K562 (cell line): ENCODE measurements around the gene OPCML. TPM values are rescaled to one million over a fixed set of nuclear protein-coding genes. Genes with fewer than 3 reads are reported as not detected.

ENCODE experiments used
- ATAC-seq: fragments of 200-7000 bp; cut with Tn5 transposase; 3 replicates; pipeline ENCODE4 v1.9.1; 2020; ENCODE audit warnings: moderate library complexity
- BruUV-seq: library from RNA; stranded (reverse); fragments of 400-500 nt; replicated peaks from 2 replicates; lab custom pipeline; 2021; lab: Mats Ljungman, UMichigan
- CTCF ChIA-PET: fragments of 300-600 bp; formaldehyde crosslinking; extraction: SDS; loops from one replicate; lab custom pipeline; 2021; ENCODE audit warnings: low intra/inter-chr PET ratio; lab: Yijun Ruan, JAX
- POLR2A ChIA-PET: fragments of 300-600, 350-650 bp; sonication (Branson Sonifier 250); formaldehyde crosslinking; extraction: SDS; loops from one replicate; lab custom pipeline; 2021; ENCODE audit warnings: antibody characterized with exemption, inconsistent platforms; lab: Yijun Ruan, JAX
- DNase-seq, 4 experiments: peaks; one replicate each; pipeline versions ENCODE4 v3.0.0 to v3.0.0-alpha.2; 2011 to 2018; ENCODE audit warnings: low spot score in 3 of 4, mixed read lengths in 3 of 4; ENCODE audit errors: extremely low read depth in 1 of 4
- FAIRE-seq: peaks from 2 replicates; lab custom pipeline; 2011; peaks lifted over from hg19 to GRCh38; lab: Jason Lieb, UNC
- H2AFZ ChIP-seq: 2 replicates; pipeline ENCODE4 v1.6.0; 2011; ENCODE audit warnings: low read depth, low read length, control low read depth, inconsistent platforms
- H3K27ac ChIP-seq: fragments of 200-600 bp; 3 replicates; pipeline ENCODE4 v1.8.0; 2011; ENCODE audit warnings: low read depth, mild to moderate bottlenecking, control low read depth, inconsistent platforms, low read length, moderate library complexity, mixed read lengths; ENCODE audit errors: extremely low read depth
- H3K27me3 ChIP-seq, 2 experiments: fragments of 300-600 bp in 1 of 2; 2 replicates in 1 of 2; 3 replicates in 1 of 2; pipeline versions ENCODE4 v1.6.0 to v1.8.0; 2011; ENCODE audit warnings: inconsistent platforms in 2 of 2, low read length in 2 of 2, mild to moderate bottlenecking in 1 of 2, mixed read lengths in 1 of 2, moderate library complexity in 1 of 2; ENCODE audit not compliant: control insufficient read depth in 2 of 2, insufficient read depth in 2 of 2
- H3K36me3 ChIP-seq: fragments of 300-600 bp; 3 replicates; pipeline ENCODE4 v1.8.0; 2011; ENCODE audit warnings: mild to moderate bottlenecking, low read length, inconsistent platforms; ENCODE audit not compliant: control insufficient read depth, insufficient read depth
- H3K4me1 ChIP-seq, 2 experiments: fragments of 200-600 bp in 1 of 2; replicated peaks in 1 of 2; 2 replicates in 1 of 2; 3 replicates in 1 of 2; pipeline versions ENCODE4 v1.5.1 to v1.8.0; 2011; ENCODE audit warnings: inconsistent platforms in 2 of 2, low read length in 2 of 2, mild to moderate bottlenecking in 1 of 2, mixed read lengths in 1 of 2, moderate library complexity in 1 of 2; ENCODE audit not compliant: control insufficient read depth in 2 of 2, insufficient read depth in 2 of 2
- H3K4me2 ChIP-seq: 2 replicates; pipeline ENCODE4 v1.6.1; 2011; ENCODE audit warnings: low read length, control low read depth, inconsistent platforms, mixed read lengths; ENCODE audit not compliant: insufficient read depth
- H3K4me3 ChIP-seq: fragments of 200-600 bp; sonication (generic), shearing (Covaris generic); 2 replicates; pipeline ENCODE4 v1.5.1; 2016; ENCODE audit warnings: control low read depth, inconsistent platforms
- H3K79me2 ChIP-seq: fragments of 200-600 bp; 3 replicates; pipeline ENCODE4 v1.8.0; 2011; ENCODE audit warnings: low read length, inconsistent platforms; ENCODE audit not compliant: control insufficient read depth, insufficient read depth
- H3K9ac ChIP-seq, 2 experiments: 2 replicates each; pipeline versions ENCODE4 v1.6.0 to v1.6.1; 2011; ENCODE audit warnings: low read depth in 2 of 2, low read length in 2 of 2, control low read depth in 1 of 2, inconsistent platforms in 1 of 2, mild to moderate bottlenecking in 1 of 2, mixed read lengths in 1 of 2; ENCODE audit not compliant: insufficient read depth in 1 of 2
- H3K9me1 ChIP-seq: one replicate; pipeline ENCODE4 v1.6.0; 2011; ENCODE audit warnings: inconsistent platforms, mild to moderate bottlenecking, low read length, moderate library complexity; ENCODE audit not compliant: control insufficient read depth, insufficient read depth
- H3K9me3 ChIP-seq: replicated peaks from 2 replicates; pipeline ENCODE4 v1.5.1; 2011; ENCODE audit warnings: low read depth, low read length, inconsistent platforms; ENCODE audit not compliant: control insufficient read depth, insufficient read depth
- H4K20me1 ChIP-seq: replicated peaks from 2 replicates; pipeline ENCODE4 v1.6.1; 2011; ENCODE audit warnings: low read length, inconsistent platforms, mixed read lengths; ENCODE audit not compliant: control insufficient read depth, insufficient read depth
- CREB1 ChIP-seq, 2 experiments: sonication (generic) in 1 of 2; formaldehyde crosslinking in 1 of 2; IDR thresholded peaks; 2 replicates each; pipeline versions ENCODE4 v1.6.1 to v1.8.0; 2012 to 2022; ENCODE audit warnings: inconsistent platforms in 1 of 2, mild to moderate bottlenecking in 1 of 2, missing genetic modification reagents in 1 of 2, moderate library complexity in 1 of 2
- FOXP1 ChIP-seq: sonication (generic); formaldehyde crosslinking; IDR thresholded peaks from 2 replicates; pipeline ENCODE4 v1.8.0; 2022; ENCODE audit warnings: mild to moderate bottlenecking, missing genetic modification reagents
- MYBL2 ChIP-seq, 2 experiments: fragments of 450-650 bp in 1 of 2; sonication (generic) in 1 of 2; formaldehyde crosslinking in 1 of 2; IDR thresholded peaks; 2 replicates each; pipeline versions ENCODE4 v1.6.1 to v1.8.1; 2017 to 2022; ENCODE audit warnings: borderline replicate concordance in 1 of 2, inconsistent platforms in 1 of 2, low read depth in 1 of 2, mild to moderate bottlenecking in 1 of 2, missing genetic modification reagents in 1 of 2, moderate library complexity in 1 of 2
- PHF20 ChIP-seq: fragments of 450-650 bp; IDR thresholded peaks from 2 replicates; pipeline ENCODE4 v1.6.1; 2018; ENCODE audit not compliant: partially characterized antibody
- RBFOX2 ChIP-seq: fragments of 200-400 bp; formaldehyde crosslinking; IDR thresholded peaks from 2 replicates; pipeline ENCODE4 v1.6.1; 2017; ENCODE audit warnings: low read depth, mild to moderate bottlenecking, low read length, moderate library complexity
- RCOR1 ChIP-seq, 2 experiments: IDR thresholded peaks; 2 replicates each; pipeline ENCODE4 v1.6.1; 2012; ENCODE audit warnings: low read depth in 2 of 2, low read length in 2 of 2, borderline replicate concordance in 1 of 2, improper control_type of control experiment in 1 of 2
- TBL1XR1 ChIP-seq, 2 experiments: IDR thresholded peaks; 2 replicates each; pipeline ENCODE4 v1.6.1; 2012; ENCODE audit warnings: improper control_type of control experiment in 2 of 2, low read length in 2 of 2, mild to moderate bottlenecking in 1 of 2
- TOE1 ChIP-seq, 2 experiments: fragments of 450-650 bp in 1 of 2; sonication (generic) in 1 of 2; formaldehyde crosslinking in 1 of 2; IDR thresholded peaks; 2 replicates each; pipeline versions ENCODE4 v1.7.1 to v1.8.0; 2016 to 2022; ENCODE audit warnings: borderline replicate concordance in 2 of 2, mild to moderate bottlenecking in 2 of 2, antibody characterized with exemption in 1 of 2, inconsistent platforms in 1 of 2, low read depth in 1 of 2, missing genetic modification reagents in 1 of 2, moderate library complexity in 1 of 2
- ZNF140 ChIP-seq: fragments of 250-450 bp; sonication (Bioruptor Pico); IDR thresholded peaks from 2 replicates; pipeline ENCODE4 v1.8.0; 2021; ENCODE audit warnings: moderate library complexity, mild to moderate bottlenecking, inconsistent platforms
- ZNF311 ChIP-seq: fragments of 250-450 bp; sonication (Bioruptor Pico); IDR thresholded peaks from 2 replicates; pipeline ENCODE4 v1.4.0; 2020; ENCODE audit warnings: mild to moderate bottlenecking, moderate library complexity
- ZNF41 ChIP-seq: fragments of 250-450 bp; sonication (Bioruptor Pico); conservative IDR thresholded peaks from 2 replicates; pipeline ENCODE4 v1.4.0; 2020; ENCODE audit warnings: mild to moderate bottlenecking
- WGBS: fragments of 100-300 bp; shearing (Covaris generic); methylation state at CpG from one replicate; pipeline ENCODE4 v1.1.6; 2016; ENCODE audit warnings: low coverage, mixed read lengths; ENCODE audit not compliant: insufficient coverage; ENCODE audit errors: missing lambda C conversion rate; 5-methylcytosine and 5-hydroxymethylcytosine counted together
- in situ Hi-C: fragments of 300-500 bp; cut with MboI; formaldehyde crosslinking; loops from 4 replicates; pipeline ENCODE4 v1.15.0; 2018; ENCODE audit warnings: inconsistent platforms, mixed read lengths
- intact Hi-C: fragments of 100-400 bp; cut with micrococcal nuclease; formaldehyde crosslinking; loops from 2 replicates; pipeline ENCODE4 v1.14.2; 2022
- polyA plus RNA-seq, 8 experiments: library from polyadenylated mRNA; depleted of rRNA in 4 of 8; stranded (reverse) in 5 of 8; unstranded in 3 of 8; fragments of >200 nt; fragmentation: Nextera tagmentation in 2 of 8; fragmentation: Illumina TruSeq in 1 of 8; extraction: Ambion mirVana in 2 of 8; extraction: Trizol in 1 of 8; gene quantifications; 2 replicates each; pipeline versions ENCODE4 v1.2.1 to v1.2.3, GENCODE V29; 2011 to 2014; ENCODE audit warnings: inconsistent platforms in 1 of 8, missing spikeins in 1 of 8
- total RNA-seq, 7 experiments: library from RNA; depleted of rRNA in 6 of 7; stranded (reverse); fragments of >200 nt in 6 of 7; fragmentation: Illumina TruSeq in 2 of 7; extraction: Trizol in 2 of 7; gene quantifications; 2 replicates each; pipeline versions ENCODE4 v1.2.1 to v1.2.3, GENCODE V29; 2011 to 2021; ENCODE audit warnings: low replicate concordance in 1 of 7
- TF ChIP-seq, protein P1 (sequence below): fragments of 250-450 bp; sonication (Bioruptor Pico); IDR thresholded peaks from 2 replicates; pipeline ENCODE4 v1.4.0; 2020; ENCODE audit warnings: mild to moderate bottlenecking
- TF ChIP-seq, protein P2 (sequence below), 2 experiments: IDR thresholded peaks; 2 replicates each; pipeline ENCODE4 v1.6.1; 2011; ENCODE audit warnings: borderline replicate concordance in 1 of 2, control low read depth in 1 of 2, low read depth in 1 of 2, low read length in 1 of 2, mild to moderate bottlenecking in 1 of 2, mixed read lengths in 1 of 2, moderate library complexity in 1 of 2; ENCODE audit not compliant: insufficient read depth in 1 of 2, insufficient read length in 1 of 2, poor library complexity in 1 of 2, severe bottlenecking in 1 of 2; ENCODE audit errors: extremely low read depth in 1 of 2
- TF ChIP-seq, protein P3 (sequence below): sonication (generic); formaldehyde crosslinking; IDR thresholded peaks from 2 replicates; pipeline ENCODE4 v1.8.0; 2022; ENCODE audit warnings: mild to moderate bottlenecking, missing genetic modification reagents
- TF ChIP-seq, protein P4 (sequence below), 2 experiments: IDR thresholded peaks; 2 replicates each; pipeline ENCODE4 v1.6.1; 2012; ENCODE audit warnings: improper control_type of control experiment in 2 of 2, low read depth in 2 of 2, low read length in 2 of 2, borderline replicate concordance in 1 of 2

OPCML gene
- total and polyA plus RNA-seq, 9 of the 15 experiments (the other 6 are each of a cell fraction or from before 2014, with no cell fraction given), result not detected

DNA sequence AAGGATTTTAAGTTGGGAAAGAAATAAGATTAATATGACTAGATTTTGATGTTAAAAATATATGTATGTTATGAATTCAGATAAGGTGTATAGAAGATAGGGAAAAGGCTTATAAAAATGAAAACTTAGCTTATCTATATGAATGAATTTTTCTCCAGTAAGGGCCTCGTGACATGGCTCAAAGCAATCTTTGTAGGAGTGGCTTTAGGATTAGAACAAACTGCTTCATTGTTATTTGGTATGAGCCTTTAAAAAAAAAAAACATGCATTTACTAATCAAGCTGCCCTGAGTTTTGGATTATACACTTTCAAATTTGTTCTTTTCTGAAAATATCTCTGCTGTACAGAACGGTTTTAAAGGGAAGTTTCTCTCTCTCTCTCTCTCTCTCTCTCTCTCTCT, 905.9 kb downstream of the OPCML start:
- H3K36me3 ChIP-seq, result no peaks in the 10 kb centered on the region
- H3K27ac ChIP-seq, result no peak overlapping the region
- no peak overlapping the region for H3K4me2 ChIP-seq
- POLR2A ChIA-PET, result no interaction called here
- H3K4me1 ChIP-seq, result no peaks in the 10 kb centered on the region
- H3K4me3 ChIP-seq, result no peak overlapping the region
- no TSS peak for BruUV-seq
- 0% methylated on average over 2 of the region's 2 CpGs for WGBS
- intact Hi-C loops, result no loop called here
- no peak for DNase-seq
- no peaks in the 10 kb centered on the region for H3K9me1 ChIP-seq
- in situ Hi-C loops, result no loop called here
- H3K79me2 ChIP-seq, result no peaks in the 10 kb centered on the region
- CTCF ChIA-PET, result no interaction called here
- H3K27me3 ChIP-seq, result no peaks in the 10 kb centered on the region
- H2AFZ ChIP-seq, result no peak overlapping the region
- H4K20me1 ChIP-seq, result no peaks in the 10 kb centered on the region
- no peak for ATAC-seq
- no peak for FAIRE-seq
- H3K9me3 ChIP-seq, result no peaks in the 10 kb centered on the region
- H3K9ac ChIP-seq, result no peak overlapping the region
- no peak for TF ChIP-seq RBFOX2
- TF ChIP-seq, protein P1, sequence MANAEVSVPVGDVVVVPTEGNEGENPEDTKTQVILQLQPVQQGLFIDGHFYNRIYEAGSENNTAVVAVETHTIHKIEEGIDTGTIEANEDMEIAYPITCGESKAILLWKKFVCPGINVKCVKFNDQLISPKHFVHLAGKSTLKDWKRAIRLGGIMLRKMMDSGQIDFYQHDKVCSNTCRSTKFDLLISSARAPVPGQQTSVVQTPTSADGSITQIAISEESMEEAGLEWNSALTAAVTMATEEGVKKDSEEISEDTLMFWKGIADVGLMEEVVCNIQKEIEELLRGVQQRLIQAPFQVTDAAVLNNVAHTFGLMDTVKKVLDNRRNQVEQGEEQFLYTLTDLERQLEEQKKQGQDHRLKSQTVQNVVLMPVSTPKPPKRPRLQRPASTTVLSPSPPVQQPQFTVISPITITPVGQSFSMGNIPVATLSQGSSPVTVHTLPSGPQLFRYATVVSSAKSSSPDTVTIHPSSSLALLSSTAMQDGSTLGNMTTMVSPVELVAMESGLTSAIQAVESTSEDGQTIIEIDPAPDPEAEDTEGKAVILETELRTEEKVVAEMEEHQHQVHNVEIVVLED, result no peak
- TF ChIP-seq FOXP1 (CRISPR knock-in tag), result no peak
- TF ChIP-seq TBL1XR1 (IDR thresholded peaks at IDR 0.05; ENCODE audit: low read length in 2 of 2), result no peak
- TF ChIP-seq ZNF140 (CRISPR knock-in tag), result no peak
- TF ChIP-seq PHF20, result no peak
- TF ChIP-seq ZNF311 (CRISPR knock-in tag), result no peak
- no peak for TF ChIP-seq ZNF41 (CRISPR knock-in tag)
- TF ChIP-seq RCOR1 (IDR thresholded peaks at IDR 0.05; ENCODE audit: borderline replicate concordance in 1 of 2, low read depth in 2 of 2, low read length in 2 of 2), result no peak
- no peak for TF ChIP-seq MYBL2 (IDR thresholded peaks at IDR 0.05; ENCODE audit: low read depth)
- no peak for TF ChIP-seq MYBL2 (CRISPR knock-in tag; IDR thresholded peaks at IDR 0.05; ENCODE audit: borderline replicate concordance)
- TF ChIP-seq, protein P2, sequence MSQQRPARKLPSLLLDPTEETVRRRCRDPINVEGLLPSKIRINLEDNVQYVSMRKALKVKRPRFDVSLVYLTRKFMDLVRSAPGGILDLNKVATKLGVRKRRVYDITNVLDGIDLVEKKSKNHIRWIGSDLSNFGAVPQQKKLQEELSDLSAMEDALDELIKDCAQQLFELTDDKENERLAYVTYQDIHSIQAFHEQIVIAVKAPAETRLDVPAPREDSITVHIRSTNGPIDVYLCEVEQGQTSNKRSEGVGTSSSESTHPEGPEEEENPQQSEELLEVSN (IDR thresholded peaks at IDR 0.05; ENCODE audit: borderline replicate concordance in 1 of 2, extremely low read depth in 1 of 2, insufficient read depth in 1 of 2, insufficient read length in 1 of 2, low read depth in 1 of 2, low read length in 1 of 2, poor library complexity in 1 of 2, severe bottlenecking in 1 of 2), result no peak
- no peak for TF ChIP-seq CREB1 (IDR thresholded peaks at IDR 0.05)
- no peak for TF ChIP-seq CREB1 (CRISPR knock-in tag; IDR thresholded peaks at IDR 0.05)
- TF ChIP-seq, protein P3, sequence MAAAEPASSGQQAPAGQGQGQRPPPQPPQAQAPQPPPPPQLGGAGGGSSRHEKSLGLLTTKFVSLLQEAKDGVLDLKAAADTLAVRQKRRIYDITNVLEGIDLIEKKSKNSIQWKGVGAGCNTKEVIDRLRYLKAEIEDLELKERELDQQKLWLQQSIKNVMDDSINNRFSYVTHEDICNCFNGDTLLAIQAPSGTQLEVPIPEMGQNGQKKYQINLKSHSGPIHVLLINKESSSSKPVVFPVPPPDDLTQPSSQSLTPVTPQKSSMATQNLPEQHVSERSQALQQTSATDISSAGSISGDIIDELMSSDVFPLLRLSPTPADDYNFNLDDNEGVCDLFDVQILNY (CRISPR knock-in tag), result no peak
- TF ChIP-seq TOE1 (IDR thresholded peaks at IDR 0.05; ENCODE audit: borderline replicate concordance), result no peak
- TF ChIP-seq TOE1 (CRISPR knock-in tag; IDR thresholded peaks at IDR 0.05; ENCODE audit: borderline replicate concordance, low read depth), result no peak
- TF ChIP-seq, protein P4, sequence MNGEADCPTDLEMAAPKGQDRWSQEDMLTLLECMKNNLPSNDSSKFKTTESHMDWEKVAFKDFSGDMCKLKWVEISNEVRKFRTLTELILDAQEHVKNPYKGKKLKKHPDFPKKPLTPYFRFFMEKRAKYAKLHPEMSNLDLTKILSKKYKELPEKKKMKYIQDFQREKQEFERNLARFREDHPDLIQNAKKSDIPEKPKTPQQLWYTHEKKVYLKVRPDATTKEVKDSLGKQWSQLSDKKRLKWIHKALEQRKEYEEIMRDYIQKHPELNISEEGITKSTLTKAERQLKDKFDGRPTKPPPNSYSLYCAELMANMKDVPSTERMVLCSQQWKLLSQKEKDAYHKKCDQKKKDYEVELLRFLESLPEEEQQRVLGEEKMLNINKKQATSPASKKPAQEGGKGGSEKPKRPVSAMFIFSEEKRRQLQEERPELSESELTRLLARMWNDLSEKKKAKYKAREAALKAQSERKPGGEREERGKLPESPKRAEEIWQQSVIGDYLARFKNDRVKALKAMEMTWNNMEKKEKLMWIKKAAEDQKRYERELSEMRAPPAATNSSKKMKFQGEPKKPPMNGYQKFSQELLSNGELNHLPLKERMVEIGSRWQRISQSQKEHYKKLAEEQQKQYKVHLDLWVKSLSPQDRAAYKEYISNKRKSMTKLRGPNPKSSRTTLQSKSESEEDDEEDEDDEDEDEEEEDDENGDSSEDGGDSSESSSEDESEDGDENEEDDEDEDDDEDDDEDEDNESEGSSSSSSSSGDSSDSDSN (IDR thresholded peaks at IDR 0.05; ENCODE audit: borderline replicate concordance in 1 of 2, low read depth in 2 of 2, low read length in 2 of 2), result no peak
